ENCODE data around the gene TNKS1BP1.

- TF ChIP-seq POLR2A (IDR thresholded peaks at IDR 0.05; ENCODE audit: low read length) (no peak), GATA1 (IDR thresholded peaks at IDR 0.05; ENCODE audit: low read depth, low read length) (no peak)
Measured at GRCh38 chr11:57357856-57358255, 33.1 kb upstream of the TNKS1BP1 start.
